Putamen (tissue), 1 donor: ENCODE results near the gene PCDHB3.
"Not testable (repeated sequence)": the region's sequence is repeated elsewhere in the genome, so short reads cannot be mapped to it uniquely, and the experiment has no call there.

ENCODE experiments used
- DNase-seq: peaks from one replicate; pipeline ENCODE4 v3.0.0-alpha.2; 2016; ENCODE audit warnings: low spot score

Gene PCDHB3

GRCh38 chr5:141100243-141100805, at the start of gene PCDHB3:
Gene PCDHB3 (plus strand): TSS chr5:141100473. CDS start chr5:141100650, 177 bp downstream.
- DNase-seq, result no peak

- DNase-seq, result no peak
Measured at GRCh38 chr5:141050622-141051520, 49.4 kb upstream of the PCDHB3 start, which contains the start of gene PCDHB1. Gene PCDHB1 (plus strand): TSS chr5:141051374. CDS start chr5:141051471, 97 bp downstream.

GRCh38 chr5:141051521-141051866, 48.8 kb upstream of the PCDHB3 start:
- no peak for DNase-seq

- DNase-seq, result no peak
Measured at GRCh38 chr5:141077826-141078225, 22.4 kb upstream of the PCDHB3 start.

GRCh38 chr5:141082228-141082627, 18.0 kb upstream of the PCDHB3 start:
- no peak for DNase-seq

GRCh38 chr5:141084487-141084989, 15.7 kb upstream of the PCDHB3 start:
- peak; percentile 52 for DNase-seq

- DNase-seq, result peak; percentile 33
Measured at GRCh38 chr5:141094481-141095262, 5.6 kb upstream of the PCDHB3 start, which contains the start of gene PCDHB2. Gene PCDHB2 (plus strand): TSS chr5:141094615. CDS start chr5:141094791, 176 bp downstream.

GRCh38 chr5:141095263-141095641, 5.0 kb upstream of the PCDHB3 start:
- DNase-seq, result no peak

- not testable (repeated sequence) for DNase-seq
Measured at GRCh38 chr5:141096181-141096580, 4.1 kb upstream of the PCDHB3 start.

GRCh38 chr5:141096586-141096985, 3.7 kb upstream of the PCDHB3 start:
- not testable (repeated sequence) for DNase-seq

GRCh38 chr5:141101059-141101458, 786 bp downstream of the PCDHB3 start:
- no peak for DNase-seq

- DNase-seq, result not testable (repeated sequence)
Measured at GRCh38 chr5:141102070-141102469, 1.8 kb downstream of the PCDHB3 start.

- DNase-seq, result not testable (repeated sequence)
Measured at GRCh38 chr5:141102471-141102870, 2.2 kb downstream of the PCDHB3 start.

- no peak for DNase-seq
Measured at GRCh38 chr5:141105350-141105749, 5.1 kb downstream of the PCDHB3 start.

- no peak for DNase-seq
Measured at GRCh38 chr5:141119250-141119649, 19.0 kb downstream of the PCDHB3 start.

- DNase-seq, result no peak
Measured at GRCh38 chr5:141121563-141121962, 21.3 kb downstream of the PCDHB3 start, which contains the start of gene PCDHB4. Gene PCDHB4 (plus strand): TSS chr5:141121818. CDS start chr5:141121999, 181 bp downstream.

- DNase-seq, result no peak
Measured at GRCh38 chr5:141121985-141122384, 21.7 kb downstream of the PCDHB3 start.

GRCh38 chr5:141123396-141124135, 23.3 kb downstream of the PCDHB3 start:
- DNase-seq, result not testable (repeated sequence)

GRCh38 chr5:141127305-141127704, 27.0 kb downstream of the PCDHB3 start:
- DNase-seq, result no peak

- DNase-seq, result no peak
Measured at GRCh38 chr5:141135030-141135717, 34.9 kb downstream of the PCDHB3 start, which contains the start of gene PCDHB5. Gene PCDHB5 (plus strand): TSS chr5:141135206. CDS start chr5:141135435, 229 bp downstream.
